Hepatocyte (in vitro differentiated cells): ENCODE data around the gene WIZ. TPM values are rescaled to one million over a fixed set of nuclear protein-coding genes. Genes with fewer than 3 reads are reported as not detected.

Experiments used
- DNase-seq: peaks from one replicate; pipeline ENCODE4 v3.0.0-alpha.2; 2016; ENCODE audit warnings: low spot score
- H2AFZ ChIP-seq: fragments of 200-600 bp; sonication (generic); 2 replicates; pipeline ENCODE4 v1.6.0; 2016; ENCODE audit warnings: antibody characterized with exemption, mild to moderate bottlenecking
- H3K27ac ChIP-seq: fragments of 200-600 bp; sonication (generic); 2 replicates; pipeline ENCODE4 v1.5.1; 2016; ENCODE audit warnings: mild to moderate bottlenecking
- H3K27me3 ChIP-seq: fragments of 200-600 bp; sonication (generic); 2 replicates; pipeline ENCODE4 v1.6.1; 2016
- H3K36me3 ChIP-seq: fragments of 200-600 bp; sonication (generic); replicated peaks from 2 replicates; pipeline ENCODE4 v1.5.1; 2016; ENCODE audit warnings: low read depth; ENCODE audit not compliant: insufficient read depth
- H3K4me1 ChIP-seq: fragments of 200-600 bp; sonication (generic); 2 replicates; pipeline ENCODE4 v1.5.1; 2016; ENCODE audit warnings: mild to moderate bottlenecking, moderate library complexity; ENCODE audit not compliant: insufficient read depth
- H3K4me2 ChIP-seq: fragments of 200-600 bp; sonication (generic); 2 replicates; pipeline ENCODE4 v1.6.0; 2016
- H3K4me3 ChIP-seq: fragments of 200-600 bp; sonication (generic); 2 replicates; pipeline ENCODE4 v1.5.1; 2016; ENCODE audit warnings: mild to moderate bottlenecking
- H3K79me2 ChIP-seq: fragments of 200-600 bp; sonication (generic); 2 replicates; pipeline ENCODE4 v1.6.0; 2017; ENCODE audit warnings: mild to moderate bottlenecking
- H3K9me2 ChIP-seq: fragments of 200-600 bp; sonication (generic); replicated peaks from 2 replicates; pipeline ENCODE4 v1.6.0; 2017; ENCODE audit warnings: mild to moderate bottlenecking; ENCODE audit not compliant: insufficient read depth
- H3K9me3 ChIP-seq: fragments of 200-600 bp; sonication (generic); 2 replicates; pipeline ENCODE4 v1.5.1; 2016; ENCODE audit warnings: low read depth, mild to moderate bottlenecking
- H4K20me1 ChIP-seq: fragments of 200-600 bp; sonication (generic); 2 replicates; pipeline ENCODE4 v1.6.0; 2016; ENCODE audit warnings: mild to moderate bottlenecking; ENCODE audit not compliant: insufficient read depth, poor library complexity, severe bottlenecking
- CTCF ChIP-seq: fragments of 200-600 bp; sonication (generic); IDR thresholded peaks from 2 replicates; pipeline ENCODE4 v1.5.1; 2016; ENCODE audit warnings: antibody characterized with exemption, mild to moderate bottlenecking; ENCODE audit not compliant: poor library complexity
- EZH2 ChIP-seq: fragments of 200-600 bp; sonication (generic); IDR thresholded peaks from 2 replicates; pipeline ENCODE4 v1.6.1; 2016; ENCODE audit warnings: antibody characterized with exemption, mild to moderate bottlenecking, borderline replicate concordance
- EZH2phosphoT487 ChIP-seq: fragments of 200-600 bp; sonication (generic); IDR thresholded peaks from one replicate; pipeline ENCODE4 v1.6.1; 2018; ENCODE audit warnings: antibody characterized with exemption, mild to moderate bottlenecking, low read depth, moderate library complexity; ENCODE audit not compliant: unreplicated experiment, severe bottlenecking
- WGBS: methylation state at CpG from one replicate; pipeline ENCODE4 v1.1.6; 2016; ENCODE audit warnings: low lambda C conversion rate; ENCODE audit errors: missing lambda C conversion rate; 5-methylcytosine and 5-hydroxymethylcytosine counted together
- polyA plus RNA-seq: library from polyadenylated mRNA; unstranded; fragments of >200 nt; fragmentation: Nextera tagmentation; extraction: Ambion mirVana; gene quantifications from 2 replicates; pipeline ENCODE4 v1.2.1, GENCODE V29; 2016
- total RNA-seq: library from RNA; depleted of rRNA; stranded (reverse); fragments of >200 nt; gene quantifications from 2 replicates; pipeline ENCODE4 v1.2.3, GENCODE V29; 2014

WIZ gene
- total and polyA plus RNA-seq, 2 experiments from 2014 or later, result 18.6 to 24.5 TPM

GRCh38 chr19:15421721-15422260 lies 28.0 kb downstream of the WIZ start:
- Histone ChIP-seq H4K20me1 (peaks cover 13% of the 10 kb centered on the region), H3K9me3 (no peaks in the 10 kb centered on the region), H3K27ac (no peak overlapping the region), H3K4me1 (peaks cover 11% of the 10 kb centered on the region), H3K9me2 (no peaks in the 10 kb centered on the region), H3K27me3 (no peaks in the 10 kb centered on the region), H3K4me3 (no peak overlapping the region), H2AFZ (no peak overlapping the region), H3K36me3 (no peaks in the 10 kb centered on the region), H3K4me2 (no peak overlapping the region), H3K79me2 (peaks cover 18% of the 10 kb centered on the region)
- TF ChIP-seq EZH2, result no peak
- no peak for TF ChIP-seq CTCF
- TF ChIP-seq EZH2phosphoT487, result no peak
- no peak for DNase-seq
- 89% methylated on average over 15 of the region's 15 CpGs for WGBS

- H3K4me3 ChIP-seq, result no peak overlapping the region
- no peak overlapping the region for H2AFZ ChIP-seq
- DNase-seq, result no peak
- peaks cover 15% of the 10 kb centered on the region for H3K4me1 ChIP-seq
- no peaks in the 10 kb centered on the region for H3K27me3 ChIP-seq
- no peak overlapping the region for H3K27ac ChIP-seq
- no peaks in the 10 kb centered on the region for H3K9me2 ChIP-seq
- H3K79me2 ChIP-seq, result peaks cover 24% of the 10 kb centered on the region
- 78% methylated on average over 12 of the region's 12 CpGs for WGBS
- no peak for TF ChIP-seq EZH2phosphoT487
- TF ChIP-seq CTCF, result no peak
- TF ChIP-seq EZH2, result no peak
- no peaks in the 10 kb centered on the region for H3K36me3 ChIP-seq
- no peak overlapping the region for H3K4me2 ChIP-seq
- H3K9me3 ChIP-seq, result no peaks in the 10 kb centered on the region
- H4K20me1 ChIP-seq, result peaks cover 19% of the 10 kb centered on the region
These were observed 28.5 kb downstream of the WIZ start for GRCh38 chr19:15421136-15421695.

- peaks cover 36% of the 10 kb centered on the region for H4K20me1 ChIP-seq
- peaks cover 41% of the 10 kb centered on the region for H3K79me2 ChIP-seq
- no peaks in the 10 kb centered on the region for H3K36me3 ChIP-seq
- no peaks in the 10 kb centered on the region for H3K9me3 ChIP-seq
- peak overlapping the region; percentile 76 for H3K4me2 ChIP-seq
- no peaks in the 10 kb centered on the region for H3K9me2 ChIP-seq
- peaks cover 15% of the 10 kb centered on the region for H3K4me1 ChIP-seq
- DNase-seq, result no peak
- WGBS, result 58% methylated on average over 16 of the region's 16 CpGs
- TF ChIP-seq CTCF (no peak), EZH2phosphoT487 (no peak), EZH2 (no peak)
- H3K27me3 ChIP-seq, result no peaks in the 10 kb centered on the region
- no peak overlapping the region for H3K27ac ChIP-seq
- no peak overlapping the region for H2AFZ ChIP-seq
- H3K4me3 ChIP-seq, result no peak overlapping the region
These were observed 30.2 kb downstream of the WIZ start for GRCh38 chr19:15419413-15420025.
